A673 (cell line): ENCODE results near the gene EZH2. TPM values are rescaled to one million over a fixed set of nuclear protein-coding genes. Genes with fewer than 3 reads are reported as not detected.

Experiments
- BruUV-seq: library from RNA; stranded (reverse); fragments of 400-500 nt; replicated peaks from 2 replicates; lab custom pipeline; 2021; lab: Mats Ljungman, UMichigan
- CTCF ChIA-PET: fragments of 300-600 bp; sonication (Branson Sonifier 250); formaldehyde crosslinking; loops from one replicate; lab custom pipeline; 2022; ENCODE audit warnings: antibody characterized with exemption; lab: Charles Lee
- POLR2A ChIA-PET: fragments of 300-600 bp; sonication (Branson Sonifier 250); formaldehyde crosslinking; loops from one replicate; lab custom pipeline; 2022; ENCODE audit warnings: antibody characterized with exemption; ENCODE audit not compliant: low non-redundant PET; lab: Charles Lee
- DNase-seq: peaks from one replicate; pipeline ENCODE4 v3.0.0-alpha.2; 2015; ENCODE audit warnings: low spot score
- H3K27ac ChIP-seq: fragments of 200-600 bp; sonication (generic); 2 replicates; pipeline ENCODE4 v1.5.1; 2016; ENCODE audit warnings: mixed run types, low read depth, mild to moderate bottlenecking, mixed read lengths, antibody characterized with exemption, low read length; ENCODE audit not compliant: poor library complexity, severe bottlenecking
- H3K27me3 ChIP-seq: fragments of 200-600 bp; sonication (generic); replicated peaks from 2 replicates; pipeline ENCODE4 v1.6.1; 2017; ENCODE audit warnings: mixed run types, low read depth, mild to moderate bottlenecking, mixed read lengths, antibody characterized with exemption, low read length; ENCODE audit not compliant: insufficient read depth, poor library complexity
- H3K36me3 ChIP-seq: fragments of 200-600 bp; sonication (generic); 2 replicates; pipeline ENCODE4 v1.6.1; 2016; ENCODE audit warnings: mixed run types, mild to moderate bottlenecking, mixed read lengths, antibody characterized with exemption, low read length; ENCODE audit not compliant: insufficient read depth, poor library complexity, severe bottlenecking
- H3K4me1 ChIP-seq: fragments of 200-600 bp; sonication (generic); 2 replicates; pipeline ENCODE4 v1.6.1; 2017; ENCODE audit warnings: mixed run types, mild to moderate bottlenecking, mixed read lengths, antibody characterized with exemption, low read length; ENCODE audit not compliant: insufficient read depth, poor library complexity, severe bottlenecking
- H3K4me3 ChIP-seq: fragments of 200-600 bp; sonication (generic); 2 replicates; pipeline ENCODE4 v1.5.1; 2016; ENCODE audit warnings: low read depth, mixed run types, mild to moderate bottlenecking, mixed read lengths, low read length; ENCODE audit not compliant: poor library complexity, severe bottlenecking
- H3K9me3 ChIP-seq: fragments of 200-600 bp; sonication (generic); 2 replicates; pipeline ENCODE4 v1.6.1; 2016; ENCODE audit warnings: mixed run types, low read depth, mild to moderate bottlenecking, mixed read lengths, antibody characterized with exemption, low read length; ENCODE audit not compliant: poor library complexity, severe bottlenecking
- CTCF ChIP-seq: fragments of 300-800, 200-600 bp; sonication (generic); conservative IDR thresholded peaks from 2 replicates; pipeline ENCODE4 v1.5.1; 2017; ENCODE audit warnings: low read depth, mild to moderate bottlenecking, antibody characterized with exemption, low read length, moderate library complexity, mixed read lengths
- EZH2 ChIP-seq: fragments of 200-600 bp; sonication (generic); IDR thresholded peaks from 2 replicates; pipeline ENCODE4 v1.6.1; 2017; ENCODE audit warnings: borderline replicate concordance, low read depth, mild to moderate bottlenecking, mixed read lengths, antibody characterized with exemption, low read length; ENCODE audit not compliant: poor library complexity, severe bottlenecking
- intact Hi-C: fragments of 100-400 bp; cut with micrococcal nuclease; formaldehyde crosslinking; loops from one replicate; pipeline ENCODE4 v1.10.0; 2022; ENCODE audit not compliant: unreplicated experiment
- total RNA-seq: library from RNA; stranded (reverse); gene quantifications from 2 replicates; pipeline ENCODE4 v1.2.3, GENCODE V29; 2021

Gene EZH2
- total RNA-seq, 1 experiment from 2014 or later = 140 TPM

GRCh38 chr7:148867596-148868377 is 16.3 kb downstream of the EZH2 start:
- BruUV-seq = TSS peak; percentile 5

GRCh38 chr7:148866362-148866761 is 17.7 kb downstream of the EZH2 start:
- POLR2A ChIA-PET = no interaction called here
- no peaks in the 10 kb centered on the region for H3K27me3 ChIP-seq
- intact Hi-C loops = no loop called here
- H3K27ac ChIP-seq = no peak overlapping the region
- H3K4me1 ChIP-seq = peaks cover 33% of the 10 kb centered on the region
- no peaks in the 10 kb centered on the region for H3K9me3 ChIP-seq
- peaks cover 5% of the 10 kb centered on the region for H3K36me3 ChIP-seq
- CTCF ChIA-PET = no interaction called here
- no TSS peak for BruUV-seq
- H3K4me3 ChIP-seq = no peak overlapping the region
- no peak for DNase-seq
- TF ChIP-seq CTCF (no peak), EZH2 (no peak)

More at GRCh38 chr7:148867596-148868377, 16.3 kb downstream of the EZH2 start:
- DNase-seq = no peak
- no peak overlapping the region for H3K27ac ChIP-seq
- H3K36me3 ChIP-seq = peaks cover 5% of the 10 kb centered on the region
- H3K9me3 ChIP-seq = no peaks in the 10 kb centered on the region
- TF ChIP-seq EZH2 (no peak), CTCF (no peak)
- H3K27me3 ChIP-seq = no peaks in the 10 kb centered on the region
- ChIA-PET POLR2A (no interaction called here), CTCF (no interaction called here)
- intact Hi-C loops = no loop called here
- H3K4me3 ChIP-seq = no peak overlapping the region
- peaks cover 20% of the 10 kb centered on the region for H3K4me1 ChIP-seq

GRCh38 chr7:148865283-148865682 is 18.8 kb downstream of the EZH2 start:
- ChIA-PET POLR2A (no interaction called here), CTCF (no interaction called here)
- H3K4me3 ChIP-seq = no peak overlapping the region
- no peak overlapping the region for H3K27ac ChIP-seq
- BruUV-seq = no TSS peak
- H3K36me3 ChIP-seq = no peaks in the 10 kb centered on the region
- peaks cover 39% of the 10 kb centered on the region for H3K4me1 ChIP-seq
- no peaks in the 10 kb centered on the region for H3K27me3 ChIP-seq
- no peaks in the 10 kb centered on the region for H3K9me3 ChIP-seq
- DNase-seq = no peak
- intact Hi-C loops = no loop called here
- TF ChIP-seq EZH2 (no peak), CTCF (no peak)
